Measurements from ENCODE around the gene SEMA3C.

Gene SEMA3C

GRCh38 chr7:80876894-80877414 lies 41.9 kb downstream of the SEMA3C start:
- TF ChIP-seq, protein P1, sequence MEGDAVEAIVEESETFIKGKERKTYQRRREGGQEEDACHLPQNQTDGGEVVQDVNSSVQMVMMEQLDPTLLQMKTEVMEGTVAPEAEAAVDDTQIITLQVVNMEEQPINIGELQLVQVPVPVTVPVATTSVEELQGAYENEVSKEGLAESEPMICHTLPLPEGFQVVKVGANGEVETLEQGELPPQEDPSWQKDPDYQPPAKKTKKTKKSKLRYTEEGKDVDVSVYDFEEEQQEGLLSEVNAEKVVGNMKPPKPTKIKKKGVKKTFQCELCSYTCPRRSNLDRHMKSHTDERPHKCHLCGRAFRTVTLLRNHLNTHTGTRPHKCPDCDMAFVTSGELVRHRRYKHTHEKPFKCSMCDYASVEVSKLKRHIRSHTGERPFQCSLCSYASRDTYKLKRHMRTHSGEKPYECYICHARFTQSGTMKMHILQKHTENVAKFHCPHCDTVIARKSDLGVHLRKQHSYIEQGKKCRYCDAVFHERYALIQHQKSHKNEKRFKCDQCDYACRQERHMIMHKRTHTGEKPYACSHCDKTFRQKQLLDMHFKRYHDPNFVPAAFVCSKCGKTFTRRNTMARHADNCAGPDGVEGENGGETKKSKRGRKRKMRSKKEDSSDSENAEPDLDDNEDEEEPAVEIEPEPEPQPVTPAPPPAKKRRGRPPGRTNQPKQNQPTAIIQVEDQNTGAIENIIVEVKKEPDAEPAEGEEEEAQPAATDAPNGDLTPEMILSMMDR (IDR thresholded peaks at IDR 0.05; ENCODE audit: low read depth, low read length, poor library complexity, severe bottlenecking): no peak
- TF ChIP-seq EZH2phosphoT487 (IDR thresholded peaks at IDR 0.05; ENCODE audit: borderline replicate concordance, low read length): no peak
- Histone ChIP-seq H3K9me2 (replicated peaks; ENCODE audit: control insufficient read depth, low read length) (no peaks in the 10 kb centered on the region), H3K79me2 (ENCODE audit: control insufficient read depth, low read length) (no peaks in the 10 kb centered on the region)

GRCh38 chr7:80875537-80876120 lies 43.2 kb downstream of the SEMA3C start:
- Histone ChIP-seq H3K9me2 (replicated peaks; ENCODE audit: control insufficient read depth, low read length) (no peaks in the 10 kb centered on the region), H3K27ac (ENCODE audit: low read depth, low read length) (no peak overlapping the region), H3F3A (ENCODE audit: control insufficient read depth, insufficient read depth) (no peaks in the 10 kb centered on the region), H3K36me3 (ENCODE audit: control insufficient read depth, low read length) (no peaks in the 10 kb centered on the region), H3K79me2 (ENCODE audit: control insufficient read depth, low read length) (no peaks in the 10 kb centered on the region), H3K4me1 (ENCODE audit: control insufficient read depth, low read length) (no peaks in the 10 kb centered on the region), H4K20me1 (ENCODE audit: control insufficient read depth, insufficient read depth, low read depth, low read length) (no peaks in the 10 kb centered on the region), H3K9me3 (ENCODE audit: control insufficient read depth, insufficient read depth, low read length) (0 out of 2 replicates have a peak, but pooled peaks cover 3% of the 10 kb centered on the region), H3K27me3 (ENCODE audit: control insufficient read depth, low read length) (no peaks in the 10 kb centered on the region), H3K4me2 (ENCODE audit: low read length) (no peak overlapping the region), H3K4me3 (ENCODE audit: low read length) (no peak overlapping the region)
- no peak for TF ChIP-seq EZH2phosphoT487 (IDR thresholded peaks at IDR 0.05; ENCODE audit: borderline replicate concordance, low read length)
- TF ChIP-seq, protein P1 (IDR thresholded peaks at IDR 0.05; ENCODE audit: low read depth, low read length, poor library complexity, severe bottlenecking): no peak

More at GRCh38 chr7:80876894-80877414, 41.9 kb downstream of the SEMA3C start:
- H3K36me3 ChIP-seq (ENCODE audit: control insufficient read depth, low read length): no peaks in the 10 kb centered on the region
- no peak overlapping the region for H3K4me2 ChIP-seq (ENCODE audit: low read length)
- H3K9me3 ChIP-seq (ENCODE audit: control insufficient read depth, insufficient read depth, low read length): 0 out of 2 replicates have a peak, but pooled peaks cover 3% of the 10 kb centered on the region
- H3K4me3 ChIP-seq (ENCODE audit: low read length): no peak overlapping the region
- no peaks in the 10 kb centered on the region for H3K27me3 ChIP-seq (ENCODE audit: control insufficient read depth, low read length)
- H3K27ac ChIP-seq (ENCODE audit: low read depth, low read length): no peak overlapping the region
- no peaks in the 10 kb centered on the region for H3K4me1 ChIP-seq (ENCODE audit: control insufficient read depth, low read length)
- no peaks in the 10 kb centered on the region for H4K20me1 ChIP-seq (ENCODE audit: control insufficient read depth, insufficient read depth, low read depth, low read length)
- no peaks in the 10 kb centered on the region for H3F3A ChIP-seq (ENCODE audit: control insufficient read depth, insufficient read depth)

- H3K4me2 ChIP-seq (ENCODE audit: low read length): no peak overlapping the region
- H3F3A ChIP-seq (ENCODE audit: control insufficient read depth, insufficient read depth): no peaks in the 10 kb centered on the region
- H3K79me2 ChIP-seq (ENCODE audit: control insufficient read depth, low read length): no peaks in the 10 kb centered on the region
- H3K9me3 ChIP-seq (ENCODE audit: control insufficient read depth, insufficient read depth, low read length): 0 out of 2 replicates have a peak, but pooled peaks cover 3% of the 10 kb centered on the region
- no peaks in the 10 kb centered on the region for H4K20me1 ChIP-seq (ENCODE audit: control insufficient read depth, insufficient read depth, low read depth, low read length)
- no peak overlapping the region for H3K4me3 ChIP-seq (ENCODE audit: low read length)
- no peaks in the 10 kb centered on the region for H3K4me1 ChIP-seq (ENCODE audit: control insufficient read depth, low read length)
- no peaks in the 10 kb centered on the region for H3K27me3 ChIP-seq (ENCODE audit: control insufficient read depth, low read length)
- H3K36me3 ChIP-seq (ENCODE audit: control insufficient read depth, low read length): no peaks in the 10 kb centered on the region
- no peak overlapping the region for H3K27ac ChIP-seq (ENCODE audit: low read depth, low read length)
- no peaks in the 10 kb centered on the region for H3K9me2 ChIP-seq (replicated peaks; ENCODE audit: control insufficient read depth, low read length)
- no peak for TF ChIP-seq EZH2phosphoT487 (IDR thresholded peaks at IDR 0.05; ENCODE audit: borderline replicate concordance, low read length)
- TF ChIP-seq, protein P1 (IDR thresholded peaks at IDR 0.05; ENCODE audit: low read depth, low read length, poor library complexity, severe bottlenecking): no peak
Measured at GRCh38 chr7:80873140-80873539, 45.7 kb downstream of the SEMA3C start.

Measured in DOHH2 (cell line).